Muscle layer of duodenum (tissue), 2 donors: ENCODE data around the gene GRIP1.

Experiments used
- H3K27ac ChIP-seq: one replicate; pipeline ENCODE4 v1.7.0; 2013; ENCODE audit warnings: mild to moderate bottlenecking, low read length
- H3K27me3 ChIP-seq: one replicate; pipeline ENCODE4 v1.7.0; 2013; ENCODE audit warnings: low read depth, mild to moderate bottlenecking, control low read depth, low read length
- H3K36me3 ChIP-seq, 2 donors: one replicate each; pipeline ENCODE4 v1.7.0; 2013; ENCODE audit warnings: low read length in 2 of 2, control low read depth in 1 of 2, mild to moderate bottlenecking in 1 of 2; ENCODE audit not compliant: insufficient read depth in 2 of 2, control insufficient read depth in 1 of 2
- H3K4me1 ChIP-seq, 2 donors: one replicate each; pipeline ENCODE4 v1.7.0; 2013; ENCODE audit warnings: low read length in 2 of 2, mild to moderate bottlenecking in 2 of 2, control low read depth in 1 of 2, moderate library complexity in 1 of 2; ENCODE audit not compliant: insufficient read depth in 2 of 2, control insufficient read depth in 1 of 2
- H3K4me3 ChIP-seq, 2 donors: one replicate each; pipeline ENCODE4 v1.7.0; 2013; ENCODE audit warnings: low read length in 2 of 2, low read depth in 1 of 2, mild to moderate bottlenecking in 1 of 2
- H3K9me3 ChIP-seq, 2 donors: one replicate each; pipeline ENCODE4 v1.7.0; 2013; ENCODE audit warnings: low read length in 2 of 2, control low read depth in 1 of 2, mild to moderate bottlenecking in 1 of 2; ENCODE audit not compliant: control insufficient read depth in 1 of 2
- donor health status: healthy.

Gene GRIP1

DNA sequence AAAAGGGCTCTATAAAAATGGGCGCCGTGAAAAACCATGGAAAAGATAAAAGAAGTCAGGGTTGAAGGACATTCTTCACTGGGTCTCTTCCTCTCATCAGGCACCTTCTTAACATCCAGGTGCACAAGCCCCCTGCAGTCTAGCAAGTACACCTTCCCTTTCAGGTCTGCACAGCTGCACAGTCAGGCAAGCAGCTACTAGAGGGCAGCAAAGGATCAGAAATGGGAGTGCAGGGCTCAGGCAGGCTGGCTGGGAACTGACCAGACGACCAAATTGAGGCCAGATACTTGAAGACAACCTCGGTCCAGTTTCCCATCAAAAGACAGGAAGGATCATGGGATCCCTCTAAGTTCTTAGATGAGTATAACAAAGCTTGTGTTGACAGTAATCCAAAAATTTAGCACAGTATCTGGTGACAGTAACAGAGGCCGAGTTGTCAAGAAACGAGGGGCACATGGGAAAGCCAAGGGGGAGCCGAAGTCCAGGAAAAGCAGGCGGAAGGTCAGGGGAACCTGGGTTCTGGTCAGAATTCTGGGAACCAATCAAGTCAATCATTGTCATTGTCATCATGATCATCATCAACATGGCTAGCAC lies 10.1 kb upstream of the GRIP1 start:
- H3K27ac ChIP-seq = no peak overlapping the region
- H3K4me3 ChIP-seq = no peak overlapping the region
- no peaks in the 10 kb centered on the region for H3K36me3 ChIP-seq
- H3K9me3 ChIP-seq = no peaks in the 10 kb centered on the region
- H3K27me3 ChIP-seq = no peaks in the 10 kb centered on the region
- no peaks in the 10 kb centered on the region for H3K4me1 ChIP-seq

DNA sequence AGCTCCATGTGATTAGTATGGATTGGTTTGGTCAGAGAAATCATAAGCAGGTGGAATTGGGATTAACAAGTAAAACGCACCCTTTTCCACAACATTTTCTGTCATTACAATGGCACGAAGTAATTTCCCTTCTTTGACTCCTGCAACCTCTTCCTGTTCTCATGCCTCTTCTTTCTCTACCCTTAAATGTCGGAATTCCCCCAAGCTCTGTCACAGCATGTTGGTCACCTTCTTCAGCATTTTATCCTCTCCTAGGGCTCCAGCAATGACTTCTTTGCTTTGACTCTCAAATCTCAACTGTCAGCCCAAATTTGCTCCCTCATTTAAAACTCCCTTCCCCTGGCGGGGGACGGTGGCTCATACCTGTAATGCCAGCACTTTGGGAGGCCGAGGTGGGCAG lies 5.3 kb upstream of the GRIP1 start:
- Histone ChIP-seq H3K36me3 (no peaks in the 10 kb centered on the region), H3K4me1 (peaks cover 0 to 7% of the 10 kb centered on the region in 2 donors), H3K4me3 (no peak overlapping the region), H3K9me3 (no peaks in the 10 kb centered on the region), H3K27me3 (no peaks in the 10 kb centered on the region), H3K27ac (no peak overlapping the region)

DNA sequence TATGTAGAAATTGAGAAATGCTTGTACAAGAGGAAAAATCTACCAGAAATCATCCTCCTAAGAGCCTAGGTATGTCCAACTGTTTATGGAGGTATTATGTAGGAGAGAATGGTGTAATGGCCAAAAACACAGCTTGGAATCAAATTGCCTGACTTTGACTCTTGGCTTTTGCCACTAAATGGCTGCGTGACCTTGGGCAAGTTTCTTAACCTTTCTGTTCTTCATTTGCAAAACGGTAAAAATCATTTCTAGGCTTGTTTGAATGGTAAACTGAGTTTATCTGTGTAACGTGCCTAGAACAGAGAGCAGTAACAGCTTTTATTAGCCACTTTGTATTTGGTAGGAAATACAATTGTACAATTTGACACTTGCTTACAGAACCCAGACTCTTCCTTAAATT lies 4.9 kb upstream of the GRIP1 start:
- Histone ChIP-seq H3K36me3 (no peaks in the 10 kb centered on the region), H3K27ac (no peak overlapping the region), H3K4me3 (no peak overlapping the region), H3K9me3 (no peaks in the 10 kb centered on the region), H3K27me3 (no peaks in the 10 kb centered on the region), H3K4me1 (peaks cover 0 to 11% of the 10 kb centered on the region in 2 donors)

GRCh38 chr12:66683073-66683472 lies 4.2 kb upstream of the GRIP1 start:
- no peak overlapping the region for H3K27ac ChIP-seq

GRCh38 chr12:66679461-66680084 lies 697 bp upstream of the GRIP1 start:
- peaks cover 0 to 19% of the 10 kb centered on the region in 2 donors for H3K4me1 ChIP-seq
- no peaks in the 10 kb centered on the region for H3K36me3 ChIP-seq
- peak overlapping the region in 1 of 2 donors; percentile 47 for H3K4me3 ChIP-seq
- H3K27ac ChIP-seq = no peak overlapping the region
- H3K9me3 ChIP-seq = no peaks in the 10 kb centered on the region
- H3K27me3 ChIP-seq = no peaks in the 10 kb centered on the region

More at GRCh38 chr12:66683073-66683472, 4.2 kb upstream of the GRIP1 start:
- Histone ChIP-seq H3K36me3 (no peaks in the 10 kb centered on the region), H3K4me3 (no peak overlapping the region), H3K9me3 (no peaks in the 10 kb centered on the region), H3K27me3 (no peaks in the 10 kb centered on the region), H3K4me1 (peaks cover 0 to 13% of the 10 kb centered on the region in 2 donors)

DNA sequence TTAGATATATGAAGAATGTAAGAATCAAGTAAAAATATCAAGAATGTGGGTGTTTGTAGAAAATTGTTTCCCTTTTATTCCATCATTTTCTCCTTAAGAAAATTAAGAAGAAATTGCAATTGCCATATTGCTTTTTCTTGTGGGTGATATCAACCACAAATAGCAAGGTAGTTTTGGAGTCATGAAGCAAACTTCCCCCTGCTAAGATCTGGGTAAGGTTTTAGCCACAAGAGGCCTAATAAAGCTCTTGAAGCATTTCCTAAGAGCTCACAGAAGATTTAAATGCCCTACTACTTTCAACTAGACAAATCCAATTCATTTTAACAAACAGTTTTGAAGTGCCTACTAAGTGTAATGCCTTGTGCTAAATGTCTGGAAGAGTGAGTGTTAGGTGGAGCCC lies 2.6 kb downstream of the GRIP1 start:
- Histone ChIP-seq H3K4me3 (no peak overlapping the region), H3K4me1 (peaks cover 0 to 19% of the 10 kb centered on the region in 2 donors), H3K27me3 (no peaks in the 10 kb centered on the region), H3K27ac (no peak overlapping the region), H3K36me3 (no peaks in the 10 kb centered on the region), H3K9me3 (no peaks in the 10 kb centered on the region)

GRCh38 chr12:66674495-66675122 lies 4.3 kb downstream of the GRIP1 start:
- Histone ChIP-seq H3K4me3 (no peak overlapping the region), H3K9me3 (no peaks in the 10 kb centered on the region), H3K27me3 (no peaks in the 10 kb centered on the region), H3K27ac (no peak overlapping the region), H3K36me3 (no peaks in the 10 kb centered on the region), H3K4me1 (peaks cover 0 to 16% of the 10 kb centered on the region in 2 donors)

GRCh38 chr12:66669541-66669940 lies 9.3 kb downstream of the GRIP1 start:
- no peak overlapping the region for H3K27ac ChIP-seq
- H3K27me3 ChIP-seq = no peaks in the 10 kb centered on the region
- no peak overlapping the region for H3K4me3 ChIP-seq
- H3K36me3 ChIP-seq = no peaks in the 10 kb centered on the region
- no peaks in the 10 kb centered on the region for H3K9me3 ChIP-seq
- H3K4me1 ChIP-seq = no peaks in the 10 kb centered on the region

DNA sequence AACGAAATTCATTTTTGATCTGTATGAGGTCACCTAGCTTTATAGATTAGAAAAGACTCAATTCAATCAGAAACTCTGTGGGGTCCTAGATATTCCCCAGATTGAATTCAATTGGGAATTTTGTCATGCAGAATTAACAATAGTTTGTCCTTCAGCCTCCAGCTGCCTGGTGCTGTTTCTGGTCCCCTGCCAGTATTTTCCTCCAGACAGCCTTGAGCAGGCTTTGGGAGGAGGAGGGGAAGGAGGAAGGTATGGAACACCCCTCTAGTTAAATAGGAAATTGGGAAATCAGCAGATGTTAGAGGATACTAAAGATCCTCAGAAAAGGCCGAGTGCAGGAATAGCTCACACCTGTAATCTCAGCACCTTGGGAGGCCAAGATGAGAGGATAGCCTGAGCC lies 10.6 kb downstream of the GRIP1 start:
- H3K27ac ChIP-seq = no peak overlapping the region
- no peaks in the 10 kb centered on the region for H3K9me3 ChIP-seq
- H3K36me3 ChIP-seq = no peaks in the 10 kb centered on the region
- H3K4me1 ChIP-seq = peaks cover 0 to 1% of the 10 kb centered on the region in 2 donors
- H3K4me3 ChIP-seq = no peak overlapping the region
- H3K27me3 ChIP-seq = no peaks in the 10 kb centered on the region

DNA sequence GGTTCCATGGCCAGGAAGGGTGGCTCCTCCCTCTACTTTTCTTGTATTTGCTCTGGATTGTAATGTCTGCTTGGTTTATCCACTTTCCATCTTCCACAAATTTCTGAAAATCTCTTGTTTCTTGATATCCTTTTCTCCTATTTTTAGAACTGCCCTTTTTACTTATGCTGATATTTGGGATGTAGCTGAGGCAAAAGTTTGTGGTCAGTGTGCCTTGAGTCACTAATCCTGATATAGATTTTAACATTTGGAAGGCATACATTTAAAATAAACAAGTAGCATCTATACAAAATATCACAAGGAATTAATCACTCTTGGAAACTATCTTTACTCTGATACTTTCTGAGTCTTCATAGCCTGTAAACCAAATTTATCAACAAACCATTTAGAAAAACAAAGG lies 11.0 kb downstream of the GRIP1 start:
- no peak overlapping the region for H3K4me3 ChIP-seq
- peaks cover 0 to 5% of the 10 kb centered on the region in 2 donors for H3K4me1 ChIP-seq
- no peaks in the 10 kb centered on the region for H3K9me3 ChIP-seq
- H3K27me3 ChIP-seq = no peaks in the 10 kb centered on the region
- no peaks in the 10 kb centered on the region for H3K36me3 ChIP-seq
- no peak overlapping the region for H3K27ac ChIP-seq

DNA sequence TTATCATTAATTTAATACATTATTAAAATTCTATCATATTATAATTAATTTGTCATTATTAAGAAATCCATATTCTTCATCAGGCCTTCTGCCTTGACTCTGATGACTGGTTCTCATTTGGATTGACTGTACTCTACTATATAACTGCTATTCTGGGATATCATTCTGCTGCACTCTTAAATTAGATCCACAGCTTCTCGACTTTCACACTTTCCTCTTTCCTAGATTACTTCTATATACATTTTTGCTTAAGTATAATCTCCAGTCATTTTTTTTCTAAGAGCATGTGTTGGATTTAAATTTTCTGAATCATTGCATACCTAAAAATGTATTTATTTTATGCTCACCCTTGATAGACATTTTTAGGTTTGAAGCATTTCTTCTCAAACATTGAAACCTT lies 12.4 kb downstream of the GRIP1 start:
- H3K27ac ChIP-seq = no peak overlapping the region

More for the DNA sequence above, 12.4 kb downstream of the GRIP1 start:
- Histone ChIP-seq H3K27me3 (no peaks in the 10 kb centered on the region), H3K4me1 (peaks cover 0 to 10% of the 10 kb centered on the region in 2 donors), H3K4me3 (no peak overlapping the region), H3K36me3 (no peaks in the 10 kb centered on the region), H3K9me3 (no peaks in the 10 kb centered on the region)
